Muscle of leg (tissue), 11 donors: ENCODE results near the gene HMBS. TPM values are rescaled to one million over a fixed set of nuclear protein-coding genes. Genes with fewer than 3 reads are reported as not detected.

ENCODE experiments used
- DNase-seq: peaks from one replicate; pipeline ENCODE4 v3.0.0; 2013
- H3K27ac ChIP-seq: one replicate; pipeline ENCODE4 v1.5.1; 2013; ENCODE audit warnings: mild to moderate bottlenecking, low read length, control low read depth
- H3K27me3 ChIP-seq: one replicate; pipeline ENCODE4 v1.6.1; 2013; ENCODE audit warnings: low read length; ENCODE audit not compliant: control insufficient read depth, insufficient read depth
- H3K36me3 ChIP-seq: one replicate; pipeline ENCODE4 v1.6.1; 2013; ENCODE audit warnings: low read length; ENCODE audit not compliant: control insufficient read depth, insufficient read depth
- H3K4me1 ChIP-seq: one replicate; pipeline ENCODE4 v1.6.1; 2013; ENCODE audit warnings: low read length; ENCODE audit not compliant: control insufficient read depth, insufficient read depth
- H3K4me3 ChIP-seq: one replicate; pipeline ENCODE4 v1.5.1; 2013; ENCODE audit warnings: low read length, control low read depth
- H3K9me3 ChIP-seq: replicated peaks from 2 replicates; pipeline ENCODE4 v1.6.1; 2013; ENCODE audit warnings: low read depth, low read length; ENCODE audit not compliant: control insufficient read depth
- WGBS: methylation state at CpG from one replicate; pipeline ENCODE4 v1.1.5; 2013; ENCODE audit warnings: missing lambda C conversion rate; ENCODE audit not compliant: insufficient coverage; 5-methylcytosine and 5-hydroxymethylcytosine counted together
- polyA plus RNA-seq, 8 donors: library from polyadenylated mRNA; unstranded; fragments of 120-200 nt; gene quantifications; one replicate each; pipeline versions ENCODE4 v1.2.1 to v1.2.3, GENCODE V29; 2013; ENCODE audit warnings: inconsistent platforms in 1 of 8, low replicate concordance in 1 of 8; ENCODE audit not compliant: insufficient read length in 8 of 8, insufficient read depth in 1 of 8
- total RNA-seq: library from RNA; stranded (reverse); fragments of 120-200 nt; gene quantifications from one replicate; pipeline ENCODE4 v1.2.4, GENCODE V29; 2013

The HMBS gene
- total and polyA plus RNA-seq, 9 donors = 3.8 to 26.3 (median 21.5) TPM

DNA sequence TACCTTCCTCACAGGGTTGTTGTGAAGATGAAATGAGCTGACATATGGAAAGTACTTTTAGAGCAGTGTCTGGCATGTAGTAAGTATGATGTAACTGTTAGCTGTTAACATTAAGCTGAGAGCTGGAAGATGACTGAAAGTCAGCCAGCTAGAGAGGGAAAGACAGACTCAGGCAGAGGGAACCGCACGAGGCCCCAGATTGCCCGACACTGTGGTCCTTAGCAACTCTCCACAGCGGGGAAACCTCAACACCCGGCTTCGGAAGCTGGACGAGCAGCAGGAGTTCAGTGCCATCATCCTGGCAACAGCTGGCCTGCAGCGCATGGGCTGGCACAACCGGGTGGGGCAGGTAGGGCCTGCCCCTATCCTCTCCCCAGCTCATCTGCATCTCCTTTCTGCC is 6.5 kb downstream of the HMBS start:
- Histone ChIP-seq H3K4me1 (peaks cover 27% of the 10 kb centered on the region), H3K36me3 (peaks cover 35% of the 10 kb centered on the region), H3K9me3 (no peaks in the 10 kb centered on the region), H3K27ac (peak overlapping the region; percentile 45), H3K4me3 (no peak overlapping the region), H3K27me3 (no peaks in the 10 kb centered on the region)
- WGBS = 65% methylated on average over 4 of the region's 9 CpGs
- peak; percentile 86 for DNase-seq

DNA sequence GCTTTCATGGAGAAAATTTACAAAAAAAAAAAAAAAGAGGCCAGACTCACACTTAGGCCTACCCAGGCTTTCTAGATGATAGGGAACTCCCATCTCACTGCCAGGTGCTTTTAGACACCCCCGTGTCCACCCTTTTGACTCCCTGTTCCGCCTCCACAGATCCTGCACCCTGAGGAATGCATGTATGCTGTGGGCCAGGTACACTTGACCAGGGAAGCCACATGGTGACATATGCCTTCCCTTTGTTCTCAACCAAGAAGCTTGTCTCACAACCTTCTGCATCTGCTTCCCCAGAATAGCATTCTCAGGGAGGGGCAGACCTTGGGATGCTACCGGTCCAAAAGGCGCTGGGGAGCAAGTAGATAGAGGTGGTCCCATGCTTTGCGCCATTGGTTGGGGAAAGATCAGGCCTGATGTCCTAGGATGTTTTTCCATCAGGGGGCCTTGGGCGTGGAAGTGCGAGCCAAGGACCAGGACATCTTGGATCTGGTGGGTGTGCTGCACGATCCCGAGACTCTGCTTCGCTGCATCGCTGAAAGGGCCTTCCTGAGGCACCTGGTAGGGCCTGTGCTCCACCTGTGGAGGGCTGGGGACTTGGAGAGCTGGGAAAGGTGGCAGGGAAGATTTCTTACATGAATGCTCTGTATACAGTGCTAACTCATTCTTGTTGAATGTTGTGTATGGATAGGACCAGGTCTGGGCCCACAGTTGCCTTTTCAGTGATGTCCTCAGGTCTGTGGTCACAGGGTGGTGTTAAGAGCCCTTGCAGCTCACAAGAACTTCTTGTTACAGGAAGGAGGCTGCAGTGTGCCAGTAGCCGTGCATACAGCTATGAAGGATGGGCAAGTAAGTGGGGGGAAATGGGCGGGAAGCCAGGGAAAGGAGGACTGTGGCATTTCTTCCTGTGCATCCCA is 7.5 kb downstream of the HMBS start:
- WGBS = 71% methylated on average over 13 of the region's 13 CpGs
- peak overlapping the region; percentile 81 for H3K4me3 ChIP-seq
- no peaks in the 10 kb centered on the region for H3K9me3 ChIP-seq
- H3K36me3 ChIP-seq = peaks cover 44% of the 10 kb centered on the region
- H3K27me3 ChIP-seq = no peaks in the 10 kb centered on the region
- DNase-seq = no peak
- H3K4me1 ChIP-seq = peaks cover 27% of the 10 kb centered on the region
- H3K27ac ChIP-seq = no peak overlapping the region

DNA sequence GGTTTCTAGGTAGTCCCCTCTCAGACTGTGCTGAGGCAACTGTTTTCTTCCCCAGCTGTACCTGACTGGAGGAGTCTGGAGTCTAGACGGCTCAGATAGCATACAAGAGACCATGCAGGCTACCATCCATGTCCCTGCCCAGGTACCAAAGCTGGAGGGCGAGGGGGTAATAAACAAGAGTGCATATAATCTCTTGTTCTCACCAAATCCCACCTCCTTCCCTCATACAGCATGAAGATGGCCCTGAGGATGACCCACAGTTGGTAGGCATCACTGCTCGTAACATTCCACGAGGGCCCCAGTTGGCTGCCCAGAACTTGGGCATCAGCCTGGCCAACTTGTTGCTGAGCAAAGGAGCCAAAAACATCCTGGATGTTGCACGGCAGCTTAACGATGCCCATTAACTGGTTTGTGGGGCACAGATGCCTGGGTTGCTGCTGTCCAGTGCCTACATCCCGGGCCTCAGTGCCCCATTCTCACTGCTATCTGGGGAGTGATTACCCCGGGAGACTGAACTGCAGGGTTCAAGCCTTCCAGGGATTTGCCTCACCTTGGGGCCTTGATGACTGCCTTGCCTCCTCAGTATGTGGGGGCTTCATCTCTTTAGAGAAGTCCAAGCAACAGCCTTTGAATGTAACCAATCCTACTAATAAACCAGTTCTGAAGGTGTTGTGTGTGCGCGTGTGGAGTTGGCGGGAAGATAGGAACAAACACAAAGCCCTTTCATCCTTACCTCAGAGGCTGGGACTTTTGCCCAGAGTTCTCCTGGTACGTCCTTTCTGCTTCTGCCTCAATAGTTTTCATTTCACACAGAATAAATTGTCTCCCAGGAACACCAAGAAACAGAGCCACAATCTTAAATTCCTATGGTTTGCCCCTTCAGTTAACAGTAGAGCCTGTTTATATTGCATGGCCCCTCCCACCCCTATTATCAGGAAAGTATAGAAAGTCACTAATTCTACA is 8.5 kb downstream of the HMBS start:
- Histone ChIP-seq H3K4me1 (peaks cover 27% of the 10 kb centered on the region), H3K36me3 (peaks cover 53% of the 10 kb centered on the region), H3K27me3 (no peaks in the 10 kb centered on the region), H3K27ac (no peak overlapping the region), H3K9me3 (no peaks in the 10 kb centered on the region), H3K4me3 (peak overlapping the region; percentile 81)
- WGBS = 31% methylated on average over 7 of the region's 12 CpGs
- no peak for DNase-seq

DNA sequence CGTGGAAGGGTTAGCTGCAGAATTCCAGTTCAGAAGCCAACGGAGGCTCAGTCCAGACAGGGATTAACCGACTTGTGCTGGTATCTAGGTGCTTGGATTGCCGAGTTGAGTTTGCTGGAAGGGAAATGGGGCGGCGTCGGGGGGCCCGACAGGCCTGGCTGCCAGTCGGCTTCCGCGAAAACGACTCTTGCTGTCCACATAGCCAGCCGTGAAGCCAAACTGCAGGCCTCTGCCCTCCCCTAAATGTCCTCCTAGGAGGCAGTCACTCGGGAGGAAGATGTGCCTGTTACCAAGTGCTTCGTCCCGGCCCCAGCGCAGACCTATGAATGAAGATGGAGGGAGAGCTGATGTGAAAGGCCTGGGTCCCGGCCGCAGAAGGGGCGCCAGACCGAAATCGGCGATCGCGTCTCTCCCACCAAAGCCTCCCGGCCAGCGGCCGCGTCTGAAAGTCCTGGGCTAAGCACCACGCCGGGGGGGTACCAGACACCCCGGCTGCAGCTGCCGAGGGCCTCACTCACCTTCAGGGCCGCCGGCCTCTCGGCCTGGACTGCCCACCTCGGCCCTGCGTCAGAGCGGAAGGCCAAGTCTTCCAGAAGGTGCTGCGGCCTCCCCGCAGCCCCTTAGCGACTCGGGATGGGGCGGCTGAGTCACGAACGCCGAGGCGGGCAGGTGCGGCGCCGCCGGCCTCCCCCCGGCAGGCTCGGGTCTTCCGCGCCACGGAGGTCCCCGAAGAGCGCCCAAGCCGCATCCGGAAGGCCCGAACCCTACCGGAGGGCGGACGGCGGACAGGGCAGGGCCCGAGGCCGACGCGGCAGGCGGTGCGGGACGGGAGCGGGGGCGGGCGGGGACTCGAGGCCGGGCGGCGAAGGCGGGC is 9.5 kb downstream of the HMBS start:
- WGBS = 1% methylated on average over 74 of the region's 81 CpGs
- peak overlapping the region; percentile 93 for H3K27ac ChIP-seq
- H3K4me1 ChIP-seq = peaks cover 27% of the 10 kb centered on the region
- DNase-seq = peak; percentile 52
- no peaks in the 10 kb centered on the region for H3K9me3 ChIP-seq
- H3K27me3 ChIP-seq = no peaks in the 10 kb centered on the region
- H3K4me3 ChIP-seq = peak overlapping the region; percentile 81
- peaks cover 52% of the 10 kb centered on the region for H3K36me3 ChIP-seq

DNA sequence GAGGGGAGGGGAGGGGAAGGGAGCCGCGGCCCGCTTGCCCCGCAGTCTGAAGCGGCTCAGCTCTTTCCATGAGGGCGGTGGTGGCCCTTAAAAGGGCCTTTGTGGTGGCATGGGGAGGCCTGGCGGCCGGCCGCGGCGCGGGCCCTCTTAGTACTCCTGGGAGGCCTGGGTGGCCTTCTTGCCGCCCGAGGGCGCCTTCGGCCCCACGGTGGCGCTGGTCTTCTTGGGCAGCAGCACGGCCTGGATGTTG is 10.1 kb downstream of the HMBS start:
- peak; percentile 84 for DNase-seq
- Histone ChIP-seq H3K36me3 (peaks cover 47% of the 10 kb centered on the region), H3K4me1 (peaks cover 27% of the 10 kb centered on the region), H3K9me3 (no peaks in the 10 kb centered on the region), H3K27ac (peak overlapping the region; percentile 93), H3K4me3 (peak overlapping the region; percentile 81), H3K27me3 (no peaks in the 10 kb centered on the region)
- 0% methylated on average over 15 of the region's 19 CpGs for WGBS

DNA sequence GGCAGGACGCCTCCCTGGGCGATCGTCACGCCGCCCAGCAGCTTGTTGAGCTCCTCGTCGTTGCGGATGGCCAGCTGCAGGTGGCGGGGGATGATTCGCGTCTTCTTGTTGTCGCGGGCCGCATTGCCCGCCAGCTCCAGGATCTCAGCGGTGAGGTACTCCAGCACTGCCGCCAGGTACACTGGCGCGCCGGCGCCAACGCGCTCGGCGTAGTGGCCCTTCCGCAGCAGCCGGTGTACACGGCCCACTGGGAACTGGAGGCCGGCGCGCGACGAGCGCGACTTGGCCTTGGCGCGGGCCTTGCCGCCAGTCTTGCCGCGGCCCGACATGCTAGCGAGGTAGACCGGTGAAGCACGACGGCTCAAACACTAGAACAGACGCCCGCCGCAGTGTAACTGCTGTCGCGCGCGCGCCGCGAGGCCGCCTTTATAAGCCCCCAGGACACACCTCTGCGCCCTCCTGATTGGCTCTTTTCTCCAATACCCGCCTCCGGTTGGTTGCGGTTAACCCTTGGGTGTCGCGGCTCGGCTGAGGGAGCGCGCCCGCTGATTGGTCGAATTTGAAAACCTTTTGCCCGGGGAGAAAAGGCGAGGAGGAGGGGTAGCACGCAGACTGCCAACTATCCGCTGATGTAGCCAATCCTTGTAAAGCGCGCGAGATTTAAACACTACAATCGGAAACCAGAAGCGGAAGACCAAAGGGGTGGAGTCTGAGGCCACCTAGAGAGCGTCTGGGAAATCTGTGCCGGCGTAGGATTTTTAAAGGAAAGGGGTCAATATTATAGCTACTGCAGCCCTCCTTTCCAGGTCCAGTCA is 10.6 kb downstream of the HMBS start:
- Histone ChIP-seq H3K27ac (peak overlapping the region; percentile 93), H3K36me3 (peaks cover 44% of the 10 kb centered on the region), H3K27me3 (no peaks in the 10 kb centered on the region), H3K4me1 (peaks cover 30% of the 10 kb centered on the region), H3K9me3 (no peaks in the 10 kb centered on the region), H3K4me3 (peak overlapping the region; percentile 81)
- DNase-seq = peak; percentile 100
- under 1% methylated on average over 71 of the region's 79 CpGs for whole genome bisulfite sequencing

DNA sequence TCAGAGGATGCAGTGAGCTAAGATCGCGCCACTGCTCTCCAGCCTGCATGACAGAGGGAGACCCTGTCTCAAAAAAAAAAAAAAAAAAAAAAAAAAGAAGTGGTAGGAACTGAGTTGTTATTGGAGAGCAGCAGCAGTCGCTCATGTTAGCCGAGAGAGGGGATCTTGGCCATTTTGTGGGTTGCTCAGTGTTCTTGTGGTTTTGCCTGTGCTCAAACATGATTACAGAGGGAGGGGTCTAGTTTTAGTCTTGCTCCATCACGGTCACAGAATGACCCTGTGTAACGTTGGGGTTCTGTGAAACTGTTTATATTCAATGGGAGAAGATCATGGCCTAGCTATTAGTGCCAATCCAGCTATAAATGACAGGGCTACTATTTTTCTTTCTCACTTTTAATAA is 15.0 kb downstream of the HMBS start:
- WGBS = 100% methylated on average over 2 of the region's 6 CpGs
- H3K27ac ChIP-seq = no peak overlapping the region
- H3K4me3 ChIP-seq = no peak overlapping the region
- no peaks in the 10 kb centered on the region for H3K9me3 ChIP-seq
- no peak for DNase-seq
- peaks cover 28% of the 10 kb centered on the region for H3K4me1 ChIP-seq
- peaks cover 25% of the 10 kb centered on the region for H3K36me3 ChIP-seq
- H3K27me3 ChIP-seq = no peaks in the 10 kb centered on the region

DNA sequence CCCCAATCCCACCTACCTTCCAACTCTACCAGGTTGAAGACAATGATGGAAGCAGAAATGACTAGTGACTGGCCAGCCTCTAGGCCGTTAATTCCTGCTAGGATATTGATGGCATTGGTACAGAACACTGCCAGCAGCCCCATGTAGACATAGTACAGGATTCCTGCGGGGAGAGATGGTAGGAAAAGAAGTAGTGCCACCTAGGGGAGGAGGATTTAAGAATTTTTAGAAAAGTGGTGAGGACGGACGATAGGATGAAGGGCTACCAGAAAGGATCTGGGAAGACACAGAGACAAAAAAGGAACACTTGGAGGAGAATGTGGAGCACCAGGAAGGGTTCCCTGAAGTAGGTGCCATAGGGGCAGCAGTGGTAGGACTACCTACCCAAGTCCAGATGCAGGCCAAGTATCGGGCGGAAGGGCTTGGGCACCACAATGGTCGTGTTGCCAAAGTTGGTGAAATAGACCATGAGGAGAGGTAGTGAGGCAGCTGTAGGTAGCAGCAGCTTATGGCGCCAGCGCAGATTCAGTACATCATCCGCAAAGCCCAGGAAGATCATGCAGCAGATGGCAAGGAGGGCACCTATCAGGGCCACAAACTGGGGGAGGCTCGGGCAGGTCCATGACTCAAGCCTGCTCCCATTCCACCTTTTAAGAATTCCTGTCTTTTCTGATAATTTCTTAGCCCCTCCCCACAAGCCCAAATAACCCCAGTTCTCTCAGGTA is 15.7 kb downstream of the HMBS start:
- no peak for DNase-seq
- Histone ChIP-seq H3K27ac (no peak overlapping the region), H3K9me3 (no peaks in the 10 kb centered on the region), H3K4me1 (peaks cover 28% of the 10 kb centered on the region), H3K27me3 (no peaks in the 10 kb centered on the region), H3K36me3 (peaks cover 25% of the 10 kb centered on the region), H3K4me3 (peak overlapping the region; percentile 93)
- WGBS = 50% methylated on average over 11 of the region's 11 CpGs
